GM12892 (cell line): ENCODE data around the gene NELL1.

Experiments
- POLR2A ChIP-seq: IDR thresholded peaks from 2 replicates; pipeline ENCODE4 v1.6.1; 2011; ENCODE audit warnings: low read depth, low read length, control low read depth
- POLR2AphosphoS5 ChIP-seq: IDR thresholded peaks from 2 replicates; pipeline ENCODE4 v1.6.1; 2011; ENCODE audit warnings: low read depth, low read length, control low read depth

- TF ChIP-seq POLR2A (no peak), POLR2AphosphoS5 (no peak)
Observed at GRCh38 chr11:21556926-21557325, 887.5 kb downstream of the NELL1 start.
